GM23338 (cell line): ENCODE results near the gene SELENOV. TPM values are rescaled to one million over a fixed set of nuclear protein-coding genes. Genes with fewer than 3 reads are reported as not detected.

Experiments
- ATAC-seq: fragments of 200-7000 bp; cut with Tn5 transposase; 3 replicates; pipeline ENCODE4 v1.9.1; 2020
- DNase-seq: peaks from one replicate; pipeline ENCODE4 v3.0.0-alpha.2; 2015; ENCODE audit warnings: low spot score
- H2AFZ ChIP-seq: fragments of 200-600 bp; sonication (generic); 2 replicates; pipeline ENCODE4 v1.8.0; 2016; ENCODE audit warnings: antibody characterized with exemption, mild to moderate bottlenecking, moderate library complexity
- H3F3A ChIP-seq: fragments of 200-600 bp; sonication (generic); replicated peaks from 2 replicates; pipeline ENCODE4 v1.8.0; 2017; ENCODE audit warnings: antibody characterized with exemption, mixed run types, low read depth
- H3K27ac ChIP-seq: fragments of 200-600 bp; sonication (generic); 2 replicates; pipeline ENCODE4 v1.6.1; 2016; ENCODE audit warnings: low read depth
- H3K27me3 ChIP-seq: fragments of 200-600 bp; sonication (generic); 2 replicates; pipeline ENCODE4 v1.8.0; 2016; ENCODE audit warnings: mild to moderate bottlenecking, mixed run types, moderate library complexity; ENCODE audit not compliant: insufficient read depth
- H3K36me3 ChIP-seq: fragments of 200-600 bp; sonication (generic); 2 replicates; pipeline ENCODE4 v1.8.0; 2016; ENCODE audit warnings: mild to moderate bottlenecking; ENCODE audit not compliant: insufficient read depth
- H3K4me1 ChIP-seq: fragments of 200-600 bp; sonication (generic); 2 replicates; pipeline ENCODE4 v1.8.0; 2016; ENCODE audit warnings: mild to moderate bottlenecking, moderate library complexity; ENCODE audit not compliant: insufficient read depth
- H3K4me2 ChIP-seq: fragments of 200-600 bp; sonication (generic); 2 replicates; pipeline ENCODE4 v1.7.1; 2017; ENCODE audit warnings: mixed run types
- H3K4me3 ChIP-seq: fragments of 200-600 bp; sonication (generic); 2 replicates; pipeline ENCODE4 v1.6.1; 2016; ENCODE audit warnings: mixed run types
- H3K79me2 ChIP-seq: fragments of 200-600 bp; sonication (generic); replicated peaks from 2 replicates; pipeline ENCODE4 v1.8.0; 2017; ENCODE audit warnings: mild to moderate bottlenecking; ENCODE audit not compliant: insufficient read depth
- H3K9me2 ChIP-seq: fragments of 200-600 bp; sonication (generic); 2 replicates; pipeline ENCODE4 v1.8.0; 2017; ENCODE audit not compliant: insufficient read depth
- H4K20me1 ChIP-seq: fragments of 200-600 bp; sonication (generic); replicated peaks from 2 replicates; pipeline ENCODE4 v1.8.0; 2017; ENCODE audit warnings: mild to moderate bottlenecking; ENCODE audit not compliant: insufficient read depth
- H3K27ac Mint-ChIP-seq: 2 replicates; pipeline ENCODE4 v1.8.0; 2020; ENCODE audit warnings: inconsistent platforms, mild to moderate bottlenecking, moderate library complexity, mixed read lengths
- H3K27me3 Mint-ChIP-seq: 3 replicates; pipeline ENCODE4 v1.8.0; 2022; ENCODE audit warnings: low read depth, mild to moderate bottlenecking, moderate library complexity, mixed read lengths, inconsistent platforms; ENCODE audit not compliant: insufficient read depth, poor library complexity
- H3K36me3 Mint-ChIP-seq: 3 replicates; pipeline ENCODE4 v1.8.0; 2021; ENCODE audit warnings: low read depth, mild to moderate bottlenecking, inconsistent platforms, moderate library complexity, mixed read lengths
- H3K4me1 Mint-ChIP-seq: 3 replicates; pipeline ENCODE4 v1.8.0; 2020; ENCODE audit warnings: mild to moderate bottlenecking, inconsistent platforms, mixed read lengths
- H3K4me3 Mint-ChIP-seq: 3 replicates; pipeline ENCODE4 v1.8.0; 2021; ENCODE audit warnings: moderate library complexity, mild to moderate bottlenecking, inconsistent platforms, mixed read lengths
- H3K9me3 Mint-ChIP-seq: 3 replicates; pipeline ENCODE4 v1.8.0; 2020; ENCODE audit warnings: moderate library complexity, mild to moderate bottlenecking, inconsistent platforms, mixed read lengths
- CREB1 ChIP-seq: fragments of 250-450 bp; sonication (Bioruptor Pico); IDR thresholded peaks from 2 replicates; pipeline ENCODE4 v1.5.0; 2020; ENCODE audit warnings: low read depth, mild to moderate bottlenecking, moderate library complexity
- CTCF ChIP-seq, 2 experiments: fragments of 200-600 bp in 1 of 2; sonication (generic) in 1 of 2; conservative IDR thresholded peaks; 2 replicates each; pipeline versions ENCODE4 v1.5.1 to v1.6.1; 2016 to 2017; ENCODE audit warnings: antibody characterized with exemption in 2 of 2, low read depth in 2 of 2, mild to moderate bottlenecking in 2 of 2, moderate library complexity in 1 of 2
- ETS1 ChIP-seq: IDR thresholded peaks from 2 replicates; pipeline ENCODE4 v1.6.1; 2016; ENCODE audit warnings: antibody characterized with exemption
- EZH2 ChIP-seq: fragments of 200-600 bp; sonication (generic); IDR thresholded peaks from one replicate; pipeline ENCODE4 v1.8.0; 2017; ENCODE audit warnings: antibody characterized with exemption, mild to moderate bottlenecking, low read depth; ENCODE audit not compliant: unreplicated experiment
- EZH2phosphoT487 ChIP-seq: fragments of 200-600 bp; sonication (generic); IDR thresholded peaks from one replicate; pipeline ENCODE4 v1.8.1; 2018; ENCODE audit warnings: antibody characterized with exemption; ENCODE audit not compliant: unreplicated experiment
- JUNB ChIP-seq: IDR thresholded peaks from one replicate; pipeline ENCODE4 v1.6.1; 2016; ENCODE audit warnings: antibody characterized with exemption; ENCODE audit not compliant: unreplicated experiment
- NANOG ChIP-seq: IDR thresholded peaks from 2 replicates; pipeline ENCODE4 v1.6.1; 2016; ENCODE audit warnings: antibody characterized with exemption, borderline replicate concordance
- POLR2AphosphoS5 ChIP-seq: IDR thresholded peaks from 2 replicates; pipeline ENCODE4 v1.6.1; 2016; ENCODE audit warnings: antibody characterized with exemption, low read depth
- REST ChIP-seq: IDR thresholded peaks from one replicate; pipeline ENCODE4 v1.6.1; 2018; ENCODE audit warnings: antibody characterized with exemption; ENCODE audit not compliant: unreplicated experiment
- STAT1 ChIP-seq: IDR thresholded peaks from one replicate; pipeline ENCODE4 v1.6.1; 2016; ENCODE audit warnings: antibody characterized with exemption; ENCODE audit not compliant: unreplicated experiment
- ZNF114 ChIP-seq: fragments of 250-450 bp; sonication (Bioruptor Pico); IDR thresholded peaks from 2 replicates; pipeline ENCODE4 v1.5.0; 2020; ENCODE audit warnings: mild to moderate bottlenecking, moderate library complexity
- ZNF331 ChIP-seq: fragments of 250-450 bp; sonication (Bioruptor Pico); IDR thresholded peaks from 2 replicates; pipeline ENCODE4 v1.5.0; 2020; ENCODE audit warnings: low read depth, mild to moderate bottlenecking, moderate library complexity
- ZNF462 ChIP-seq: fragments of 250-450 bp; sonication (Bioruptor Pico); IDR thresholded peaks from 2 replicates; pipeline ENCODE4 v1.5.0; 2020; ENCODE audit warnings: mild to moderate bottlenecking, moderate library complexity
- polyA plus RNA-seq: library from polyadenylated mRNA; unstranded; fragments of >200 nt; fragmentation: Nextera tagmentation; extraction: Ambion mirVana; gene quantifications from 2 replicates; pipeline ENCODE4 v1.2.1, GENCODE V29; 2016
- total RNA-seq: library from RNA; depleted of rRNA; stranded (reverse); fragments of >200 nt; shearing (Covaris generic); gene quantifications from 2 replicates; pipeline ENCODE4 v1.2.3, GENCODE V29; 2014

Gene SELENOV
- total and polyA plus RNA-seq, 2 experiments from 2014 or later = 8.0 to 8.7 TPM

GRCh38 chr19:39518458-39518857 is 3.5 kb downstream of the SELENOV start (continued):
- TF ChIP-seq EZH2 (no peak), JUNB (no peak), POLR2AphosphoS5 (no peak), ETS1 (no peak)

GRCh38 chr19:39518975-39519374 is 4.0 kb downstream of the SELENOV start:
- H3K4me2 ChIP-seq = peak overlapping the region; percentile 65
- peak; percentile 36 for DNase-seq
- Mint-ChIP-seq H3K4me1 (peaks cover 25% of the 10 kb centered on the region), H3K27me3 (peaks cover 21% of the 10 kb centered on the region), H3K27ac (peak overlapping the region; percentile 43), H3K36me3 (peaks cover 31% of the 10 kb centered on the region), H3K9me3 (peaks cover 9% of the 10 kb centered on the region; the same call in 2 of the 3 replicates), H3K4me3 (peak overlapping the region; percentile 63)
- H3K9me2 ChIP-seq = no peaks in the 10 kb centered on the region
- peaks cover 16% of the 10 kb centered on the region for H3K79me2 ChIP-seq
- no peaks in the 10 kb centered on the region; the same call in 1 of the 2 replicates for H3K36me3 ChIP-seq
- 0 out of 2 replicates have a peak, but pooled peaks cover 4% of the 10 kb centered on the region for H4K20me1 ChIP-seq
- H3K27ac ChIP-seq = peak overlapping the region; percentile 90
- no peak overlapping the region for H2AFZ ChIP-seq
- peak overlapping the region; percentile 30; the same call in 1 of the 2 replicates for H3K4me3 ChIP-seq
- H3F3A ChIP-seq = 0 out of 2 replicates have a peak, but pooled peaks cover 11% of the 10 kb centered on the region
- peaks cover 15% of the 10 kb centered on the region; the same call in 1 of the 2 replicates for H3K4me1 ChIP-seq
- H3K27me3 ChIP-seq = peaks cover 6% of the 10 kb centered on the region
- ATAC-seq = no peak
- TF ChIP-seq ZNF114 (CRISPR knock-in tag) = no peak
- no peak for TF ChIP-seq NANOG
- TF ChIP-seq EZH2phosphoT487 = no peak
- TF ChIP-seq REST = no peak
- no peak for TF ChIP-seq EZH2
- TF ChIP-seq CREB1 (CRISPR knock-in tag) = no peak
- no peak for TF ChIP-seq STAT1
- no peak for TF ChIP-seq ZNF462 (CRISPR knock-in tag)
- TF ChIP-seq CTCF (conservative IDR thresholded peaks at IDR 0.05; ENCODE audit: low read depth in 2 of 2) = no peak
- no peak for TF ChIP-seq JUNB
- no peak for TF ChIP-seq ZNF331
